Measurements from ENCODE around the gene MOB2. TPM values are rescaled to one million over a fixed set of nuclear protein-coding genes. Genes with fewer than 3 reads are reported as not detected.
"Not testable (repeated sequence)": the region's sequence is repeated elsewhere in the genome, so short reads cannot be mapped to it uniquely, and the experiment has no call there.

The MOB2 gene
- total RNA-seq, 2 experiments from 2014 or later: 45.1 to 45.4 TPM

DNA sequence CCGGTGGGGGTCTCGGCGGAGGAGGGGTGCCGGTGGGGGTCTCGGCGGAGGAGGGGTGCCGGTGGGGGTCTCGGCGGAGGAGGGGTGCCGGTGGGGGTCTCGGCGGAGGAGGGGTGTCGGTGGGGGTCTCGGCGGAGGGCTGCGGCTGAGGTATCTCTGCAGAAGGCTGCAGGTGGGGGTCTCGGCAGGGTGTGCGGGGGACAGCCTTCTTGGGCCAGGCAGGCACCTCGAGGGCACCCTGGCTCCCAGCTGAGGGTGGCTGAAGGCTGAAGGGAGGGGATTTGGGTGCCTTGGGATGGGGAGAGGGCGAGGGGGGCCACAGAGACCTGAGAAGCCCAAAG lies 51.1 kb downstream of the MOB2 start:
- H3K36me3 Mint-ChIP-seq (ENCODE audit: low read depth); H3K27me3 Mint-ChIP-seq; DNase-seq; H3K9me3 Mint-ChIP-seq; POLR2A ChIA-PET; H3K4me3 Mint-ChIP-seq; CTCF ChIA-PET; H3K4me1 Mint-ChIP-seq; H3K27ac Mint-ChIP-seq: not testable (repeated sequence)

DNA sequence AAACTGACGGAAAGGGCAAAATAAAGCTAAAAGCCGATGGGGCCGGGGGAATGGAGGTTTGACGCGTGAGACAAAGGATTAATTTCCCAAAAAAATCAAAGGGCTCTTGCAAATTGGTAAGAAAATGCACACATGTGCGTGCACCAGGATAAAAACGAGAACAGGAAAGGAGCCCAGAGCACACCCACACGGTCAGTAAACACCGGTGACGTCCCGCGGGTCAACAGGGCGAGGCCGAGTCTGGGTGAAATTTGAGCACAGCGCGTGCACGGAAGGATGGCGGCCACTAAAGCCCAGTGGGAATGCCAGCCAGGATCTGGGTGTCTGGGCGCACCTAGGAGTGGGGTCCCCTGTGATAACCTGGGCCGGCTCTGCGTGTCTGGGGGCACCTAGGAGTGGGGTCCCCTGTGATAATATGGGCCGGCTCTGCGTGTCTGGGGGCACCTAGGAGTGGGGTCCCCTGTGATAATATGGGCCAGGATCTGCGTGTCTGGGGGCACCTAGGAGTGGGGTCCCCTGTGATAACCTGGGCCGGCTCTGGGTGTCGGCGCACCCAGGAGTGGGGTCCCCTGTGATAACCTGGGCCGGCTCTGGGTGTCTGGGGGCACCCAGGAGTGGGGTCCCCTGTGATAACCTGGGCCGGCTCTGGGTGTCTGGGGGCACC lies 52.5 kb downstream of the MOB2 start:
- ChIA-PET CTCF (no interaction called here), POLR2A (no interaction called here)

DNA sequence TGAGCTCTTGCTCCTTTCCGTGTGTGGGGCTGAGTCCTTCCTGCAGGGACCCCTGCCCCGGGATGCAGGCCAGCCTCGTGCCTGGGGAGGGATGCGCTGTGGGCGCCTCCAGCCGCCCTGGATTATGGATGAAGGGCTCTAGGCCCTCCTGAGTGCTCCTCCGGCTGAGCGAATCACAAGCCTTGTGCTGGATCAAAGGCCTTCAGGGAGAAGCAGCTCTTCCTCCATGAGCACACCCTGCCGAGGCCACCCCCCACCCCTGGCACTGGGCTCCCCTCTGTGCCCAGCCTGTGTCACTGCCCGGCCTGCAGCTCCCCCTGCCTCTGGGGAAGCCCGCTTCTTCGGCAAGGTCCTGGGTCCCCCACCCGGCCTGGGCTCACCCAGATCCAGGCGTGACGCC lies 53.0 kb downstream of the MOB2 start:
- no peaks in the 10 kb centered on the region for H3K27me3 Mint-ChIP-seq
- POLR2A ChIA-PET: no interaction called here
- no peak for DNase-seq
- peaks cover 6% of the 10 kb centered on the region for H3K9me3 Mint-ChIP-seq
- CTCF ChIA-PET: no interaction called here
- H3K27ac Mint-ChIP-seq: no peak overlapping the region
- H3K36me3 Mint-ChIP-seq (ENCODE audit: low read depth): no peaks in the 10 kb centered on the region
- H3K4me3 Mint-ChIP-seq: no peak overlapping the region
- no peaks in the 10 kb centered on the region for H3K4me1 Mint-ChIP-seq

More for the DNA sequence above, 52.5 kb downstream of the MOB2 start:
- Mint-ChIP-seq H3K9me3 (peaks cover 1% of the 10 kb centered on the region), H3K27me3 (no peaks in the 10 kb centered on the region), H3K4me1 (no peaks in the 10 kb centered on the region), H3K4me3 (no peak overlapping the region), H3K27ac (no peak overlapping the region), H3K36me3 (ENCODE audit: low read depth) (no peaks in the 10 kb centered on the region)
- DNase-seq: no peak

DNA sequence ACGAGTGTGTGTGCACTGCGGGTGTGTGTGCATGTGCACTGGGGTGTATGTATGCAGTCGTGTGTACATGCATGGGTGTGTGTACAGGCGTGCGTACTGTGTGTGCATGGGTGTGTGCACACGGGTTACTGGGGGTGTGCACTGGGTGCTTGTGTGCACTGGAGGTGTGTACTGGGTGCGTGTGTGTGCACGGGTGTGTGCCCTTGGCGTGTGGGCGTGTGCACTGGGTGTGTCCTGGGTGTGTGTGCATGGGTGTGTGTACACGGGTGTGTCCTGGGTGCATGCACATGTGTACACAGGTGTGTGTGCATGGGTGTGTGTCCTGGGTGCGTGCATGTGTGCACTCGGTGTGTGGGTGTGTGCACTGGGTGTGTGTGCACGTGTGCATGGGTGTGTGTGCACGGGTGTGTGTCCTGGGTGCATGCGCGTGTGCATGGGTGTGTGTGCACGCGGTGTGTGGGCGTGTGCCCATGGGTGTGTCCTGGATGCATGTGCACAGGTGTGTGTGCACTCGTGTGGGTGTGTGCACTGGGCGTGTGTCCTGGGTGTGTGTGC lies 57.7 kb downstream of the MOB2 start:
- H3K4me1 Mint-ChIP-seq: no peaks in the 10 kb centered on the region
- ChIA-PET POLR2A (no interaction called here), CTCF (no interaction called here)
- no peaks in the 10 kb centered on the region for H3K36me3 Mint-ChIP-seq (ENCODE audit: low read depth)
- no peak for DNase-seq
- H3K27me3 Mint-ChIP-seq: no peaks in the 10 kb centered on the region
- no peak overlapping the region for H3K4me3 Mint-ChIP-seq
- H3K9me3 Mint-ChIP-seq: peaks cover 6% of the 10 kb centered on the region
- H3K27ac Mint-ChIP-seq: no peak overlapping the region

DNA sequence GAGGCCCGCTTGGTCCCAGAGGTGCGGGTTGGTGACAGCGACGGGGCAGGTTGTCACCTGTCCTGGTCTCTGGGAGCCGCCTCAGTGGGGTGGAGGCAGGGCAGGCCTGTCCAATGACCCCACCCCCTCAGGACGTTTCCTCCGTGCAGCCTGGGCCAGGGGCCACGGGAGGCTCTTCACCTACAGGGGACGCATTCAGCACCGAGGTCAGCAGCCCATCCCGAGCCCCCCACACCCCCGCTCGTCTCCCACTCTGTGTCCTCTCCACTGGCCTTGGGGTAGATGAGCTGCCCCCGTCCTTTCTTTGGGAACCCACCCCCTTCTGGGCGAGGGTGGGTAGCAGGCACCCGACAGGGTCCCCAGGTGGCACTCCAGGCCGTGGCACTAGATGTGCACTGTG lies 61.1 kb downstream of the MOB2 start:
- ChIA-PET POLR2A (no interaction called here), CTCF (no interaction called here)
- Mint-ChIP-seq H3K36me3 (ENCODE audit: low read depth) (no peaks in the 10 kb centered on the region), H3K27me3 (no peaks in the 10 kb centered on the region), H3K9me3 (peaks cover 6% of the 10 kb centered on the region), H3K27ac (no peak overlapping the region), H3K4me3 (no peak overlapping the region), H3K4me1 (no peaks in the 10 kb centered on the region)
- no peak for DNase-seq

DNA sequence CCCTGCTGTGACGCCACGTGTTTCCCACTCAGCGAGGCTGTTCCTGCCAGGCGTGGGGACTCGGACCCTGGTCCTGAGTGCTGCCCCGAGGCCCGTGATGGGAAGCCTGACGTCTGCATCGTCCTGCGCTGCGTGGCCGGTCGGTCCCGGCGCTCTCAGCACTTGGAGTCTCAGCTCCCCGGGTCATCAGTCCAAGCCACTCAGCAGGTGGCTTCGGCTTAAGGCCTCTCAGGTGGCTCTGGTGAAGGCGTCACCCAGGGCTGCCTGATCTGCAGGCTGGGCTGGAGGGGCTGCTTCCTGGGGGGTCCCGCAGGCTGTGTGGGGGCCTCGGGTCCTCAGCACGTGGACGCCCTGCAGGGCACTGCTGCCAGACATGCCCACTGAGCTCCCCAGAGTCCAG lies 61.6 kb downstream of the MOB2 start:
- Mint-ChIP-seq H3K4me1 (no peaks in the 10 kb centered on the region), H3K9me3 (peaks cover 6% of the 10 kb centered on the region), H3K36me3 (ENCODE audit: low read depth) (no peaks in the 10 kb centered on the region), H3K4me3 (no peak overlapping the region), H3K27ac (no peak overlapping the region), H3K27me3 (no peaks in the 10 kb centered on the region)
- DNase-seq: no peak
- CTCF ChIA-PET: no interaction called here
- POLR2A ChIA-PET: no interaction called here

DNA sequence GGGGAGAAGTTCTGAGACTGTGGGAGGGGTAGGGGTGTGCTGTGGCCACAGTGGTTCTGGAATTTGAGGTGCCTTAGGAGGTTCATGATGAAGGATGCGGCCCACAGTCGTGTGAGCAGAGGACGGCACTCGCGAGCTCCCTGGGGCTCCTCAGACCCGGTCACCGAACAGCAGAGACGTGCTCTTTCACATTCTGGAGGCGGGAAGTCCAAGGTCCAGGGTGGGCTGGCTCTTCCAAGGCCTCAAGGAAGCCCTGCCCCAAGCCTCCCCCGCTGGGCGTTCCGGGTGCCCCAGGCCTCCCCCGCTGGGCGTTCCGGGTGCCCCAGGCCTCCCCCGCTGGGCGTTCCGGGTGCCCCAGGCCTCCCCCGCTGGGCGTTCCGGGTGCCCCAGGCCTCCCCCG lies 63.2 kb downstream of the MOB2 start:
- CTCF ChIA-PET; H3K27ac Mint-ChIP-seq; POLR2A ChIA-PET; DNase-seq; H3K4me3 Mint-ChIP-seq; H3K27me3 Mint-ChIP-seq; H3K36me3 Mint-ChIP-seq (ENCODE audit: low read depth); H3K4me1 Mint-ChIP-seq: not testable (repeated sequence)
- H3K9me3 Mint-ChIP-seq: peaks cover 12% of the 10 kb centered on the region

DNA sequence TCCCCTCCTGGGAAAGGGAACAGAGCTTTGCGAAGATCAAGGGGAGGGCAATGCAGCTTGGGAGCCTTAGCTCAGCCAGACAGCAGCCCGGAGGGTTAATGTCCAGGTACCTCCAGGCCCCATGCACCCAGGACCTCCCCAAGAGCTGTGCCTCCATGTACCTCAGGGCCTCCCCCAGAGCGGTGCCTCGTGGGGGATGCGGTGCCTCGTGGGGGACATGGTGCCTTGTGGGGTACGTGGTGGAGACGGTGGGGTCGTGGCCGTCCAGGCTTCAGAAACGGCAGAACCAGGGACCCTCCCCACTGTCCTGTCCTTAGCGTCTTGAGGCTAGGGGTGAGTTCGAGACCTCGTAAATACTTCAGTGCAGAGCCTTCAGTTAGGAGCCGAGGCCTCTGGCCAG lies 63.6 kb downstream of the MOB2 start:
- Mint-ChIP-seq H3K9me3 (peaks cover 13% of the 10 kb centered on the region), H3K36me3 (ENCODE audit: low read depth) (peaks cover 2% of the 10 kb centered on the region), H3K27ac (no peak overlapping the region), H3K27me3 (no peaks in the 10 kb centered on the region), H3K4me1 (no peaks in the 10 kb centered on the region), H3K4me3 (no peak overlapping the region)
- no peak for DNase-seq
- POLR2A ChIA-PET: no interaction called here
- CTCF ChIA-PET: interaction anchor here (1.2 kb wide), 1 partner anchor 10 kb away, joined by 3 read pairs; no protein-coding TSS in a partner anchor

DNA sequence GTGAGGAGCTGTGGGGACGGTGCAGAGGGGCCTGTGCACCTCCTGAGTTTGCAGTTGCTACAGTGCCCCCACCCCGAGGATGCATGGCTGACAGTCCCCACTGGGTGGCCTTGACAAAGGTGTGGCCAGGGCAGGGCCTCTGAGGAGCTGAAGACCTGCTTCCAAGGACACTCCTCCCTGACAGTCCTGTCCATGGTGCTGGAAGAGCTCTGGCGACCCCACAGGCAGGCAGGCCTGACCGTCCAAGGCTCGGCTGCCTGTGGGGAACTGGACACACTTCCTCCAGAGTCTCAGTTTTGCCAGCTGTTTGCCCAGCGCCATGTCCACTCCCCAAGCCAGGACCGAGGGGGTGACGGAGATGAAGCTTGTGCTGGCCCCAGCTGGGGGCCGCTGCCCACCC lies 64.1 kb downstream of the MOB2 start:
- no peak overlapping the region for H3K4me3 Mint-ChIP-seq
- no peaks in the 10 kb centered on the region for H3K4me1 Mint-ChIP-seq
- no peak for DNase-seq
- peaks cover 2% of the 10 kb centered on the region for H3K36me3 Mint-ChIP-seq (ENCODE audit: low read depth)
- peaks cover 13% of the 10 kb centered on the region for H3K9me3 Mint-ChIP-seq
- H3K27ac Mint-ChIP-seq: no peak overlapping the region
- ChIA-PET POLR2A (no interaction called here), CTCF (interaction anchor here (1.2 kb wide), 1 partner anchor 10 kb away, joined by 3 read pairs; no protein-coding TSS in a partner anchor)
- no peaks in the 10 kb centered on the region for H3K27me3 Mint-ChIP-seq

DNA sequence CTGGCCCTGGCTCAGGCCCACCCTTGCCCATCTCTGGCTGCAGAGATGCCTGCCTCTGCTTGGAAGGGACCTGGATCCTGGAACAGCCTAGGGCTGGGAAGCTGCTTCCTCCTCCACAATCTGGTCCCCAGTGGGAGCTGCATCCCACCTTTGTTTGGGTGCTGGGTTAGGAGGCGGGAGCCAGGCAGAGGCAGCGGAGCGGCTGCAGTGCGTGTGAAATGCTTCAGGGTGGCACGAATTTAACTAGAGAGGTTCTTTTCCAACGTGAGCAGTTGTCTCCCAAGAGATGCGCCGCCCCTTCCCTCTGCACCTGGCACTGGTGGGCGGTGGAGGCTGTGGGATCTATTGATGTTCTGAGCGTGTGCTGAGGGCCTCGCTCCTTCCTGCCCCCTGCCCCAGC lies 65.3 kb downstream of the MOB2 start:
- POLR2A ChIA-PET: no interaction called here
- H3K27ac Mint-ChIP-seq: no peak overlapping the region
- H3K27me3 Mint-ChIP-seq: no peaks in the 10 kb centered on the region
- H3K36me3 Mint-ChIP-seq (ENCODE audit: low read depth): peaks cover 4% of the 10 kb centered on the region
- peaks cover 19% of the 10 kb centered on the region for H3K9me3 Mint-ChIP-seq
- CTCF ChIA-PET: no interaction called here
- no peak overlapping the region for H3K4me3 Mint-ChIP-seq
- H3K4me1 Mint-ChIP-seq: no peaks in the 10 kb centered on the region
- no peak for DNase-seq

DNA sequence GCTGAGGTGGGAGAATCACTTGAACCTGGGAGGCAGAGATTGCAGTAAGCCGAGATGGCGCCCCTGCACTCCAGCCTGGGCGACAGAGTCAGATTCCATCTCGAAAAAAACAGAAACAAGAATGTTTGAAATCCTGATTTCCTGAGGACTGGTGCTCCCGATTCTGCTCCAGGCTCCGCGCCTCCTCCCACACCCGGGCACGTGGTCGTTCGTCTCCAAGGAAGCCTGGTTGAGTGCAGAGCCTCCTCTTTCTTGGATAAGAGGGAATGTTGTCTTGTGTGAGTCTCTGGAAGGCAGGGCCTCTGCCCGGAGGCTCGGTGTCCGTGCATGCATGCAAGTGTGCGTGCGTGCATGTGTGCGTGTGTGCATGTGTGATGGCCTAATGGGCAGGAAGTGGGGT lies 66.8 kb downstream of the MOB2 start:
- POLR2A ChIA-PET: no interaction called here
- H3K27ac Mint-ChIP-seq: no peak overlapping the region
- CTCF ChIA-PET: no interaction called here
- H3K27me3 Mint-ChIP-seq: no peaks in the 10 kb centered on the region
- peaks cover 4% of the 10 kb centered on the region for H3K36me3 Mint-ChIP-seq (ENCODE audit: low read depth)
- no peak overlapping the region for H3K4me3 Mint-ChIP-seq
- DNase-seq: no peak
- peaks cover 19% of the 10 kb centered on the region for H3K9me3 Mint-ChIP-seq
- no peaks in the 10 kb centered on the region for H3K4me1 Mint-ChIP-seq

Other genes with a start within 250 kb of the MOB2 start
- 10 to 100 TPM; 35.3 to 35.6 TPM for gene TOLLIP, start 177.1 kb downstream of the MOB2 start, total RNA-seq
- not detected for gene BRSK2, start 96.8 kb downstream of the MOB2 start, total RNA-seq
- under 1 TPM; 0.22 to 0.23 TPM for gene DUSP8, start 85.5 kb upstream of the MOB2 start, total RNA-seq
- gene KRTAP5-1, start 98.5 kb upstream of the MOB2 start, total RNA-seq: not detected
- gene KRTAP5-2, start 111.5 kb upstream of the MOB2 start, total RNA-seq: not detected
- not detected for gene KRTAP5-3, start 121.7 kb upstream of the MOB2 start, total RNA-seq
- not detected for gene KRTAP5-4, start 135.4 kb upstream of the MOB2 start, total RNA-seq
- not detected for gene KRTAP5-5, start 143.0 kb upstream of the MOB2 start, total RNA-seq
- not detected for gene KRTAP5-6, start 210.4 kb upstream of the MOB2 start, total RNA-seq

All from activated CD4-positive, alpha-beta T cell treated with anti-CD3 and anti-CD28 coated beads, Interleukin-2, amount 10 ng/mL, durations not matched to agents 7 days and 5 days (primary cell).